HFF-Myc (cell line): ENCODE measurements around the gene ZBTB33.

Experiments used
- DNase-seq: peaks from one replicate; pipeline ENCODE4 v3.0.0-alpha.2; 2011; ENCODE audit warnings: low read depth; ENCODE audit errors: extremely low read depth
- H3K4me3 ChIP-seq: replicated peaks from 2 replicates; pipeline ENCODE4 v1.5.1; 2011; ENCODE audit warnings: low read depth, mild to moderate bottlenecking, control low read depth, low read length
- TF ChIP-seq, protein P1 (sequence below): IDR thresholded peaks from 2 replicates; pipeline ENCODE4 v1.5.1; 2012; ENCODE audit warnings: mild to moderate bottlenecking, low read depth, low read length, control low read depth; ENCODE audit errors: missing control alignments

The ZBTB33 gene

GRCh38 chrX:120274958-120275357 is 24.3 kb downstream of the ZBTB33 start:
- no peak for DNase-seq
- TF ChIP-seq, protein P1, sequence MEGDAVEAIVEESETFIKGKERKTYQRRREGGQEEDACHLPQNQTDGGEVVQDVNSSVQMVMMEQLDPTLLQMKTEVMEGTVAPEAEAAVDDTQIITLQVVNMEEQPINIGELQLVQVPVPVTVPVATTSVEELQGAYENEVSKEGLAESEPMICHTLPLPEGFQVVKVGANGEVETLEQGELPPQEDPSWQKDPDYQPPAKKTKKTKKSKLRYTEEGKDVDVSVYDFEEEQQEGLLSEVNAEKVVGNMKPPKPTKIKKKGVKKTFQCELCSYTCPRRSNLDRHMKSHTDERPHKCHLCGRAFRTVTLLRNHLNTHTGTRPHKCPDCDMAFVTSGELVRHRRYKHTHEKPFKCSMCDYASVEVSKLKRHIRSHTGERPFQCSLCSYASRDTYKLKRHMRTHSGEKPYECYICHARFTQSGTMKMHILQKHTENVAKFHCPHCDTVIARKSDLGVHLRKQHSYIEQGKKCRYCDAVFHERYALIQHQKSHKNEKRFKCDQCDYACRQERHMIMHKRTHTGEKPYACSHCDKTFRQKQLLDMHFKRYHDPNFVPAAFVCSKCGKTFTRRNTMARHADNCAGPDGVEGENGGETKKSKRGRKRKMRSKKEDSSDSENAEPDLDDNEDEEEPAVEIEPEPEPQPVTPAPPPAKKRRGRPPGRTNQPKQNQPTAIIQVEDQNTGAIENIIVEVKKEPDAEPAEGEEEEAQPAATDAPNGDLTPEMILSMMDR: no peak

GRCh38 chrX:120281021-120281624 is 30.5 kb downstream of the ZBTB33 start:
- TF ChIP-seq, protein P1: no peak
- no peak overlapping the region for H3K4me3 ChIP-seq
- DNase-seq: no peak

More at GRCh38 chrX:120274958-120275357, 24.3 kb downstream of the ZBTB33 start:
- H3K4me3 ChIP-seq: no peak overlapping the region

DNA sequence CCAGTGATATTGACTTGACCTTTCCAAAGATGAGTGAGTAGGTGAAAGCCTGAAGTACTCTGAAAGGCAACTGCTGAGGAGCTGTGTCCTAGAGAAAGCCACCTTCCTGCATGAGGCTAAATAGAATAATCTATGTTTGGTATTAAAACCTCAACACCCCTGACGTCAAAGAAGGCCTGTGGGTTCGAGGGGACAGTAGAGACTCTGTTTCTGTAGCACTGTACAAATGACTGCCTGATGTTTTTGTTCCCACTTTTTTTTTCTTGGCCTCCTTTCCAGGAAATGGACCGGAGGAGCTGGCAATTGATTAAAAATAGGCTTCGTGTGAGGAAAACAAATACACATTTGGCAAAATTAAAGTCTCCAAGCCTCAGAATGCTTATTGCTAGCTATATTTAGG is 31.1 kb downstream of the ZBTB33 start:
- no peak overlapping the region for H3K4me3 ChIP-seq
- DNase-seq: no peak
- TF ChIP-seq, protein P1: no peak

GRCh38 chrX:120282697-120283096 is 32.1 kb downstream of the ZBTB33 start:
- no peak for DNase-seq
- TF ChIP-seq, protein P1: no peak
- H3K4me3 ChIP-seq: no peak overlapping the region

DNA sequence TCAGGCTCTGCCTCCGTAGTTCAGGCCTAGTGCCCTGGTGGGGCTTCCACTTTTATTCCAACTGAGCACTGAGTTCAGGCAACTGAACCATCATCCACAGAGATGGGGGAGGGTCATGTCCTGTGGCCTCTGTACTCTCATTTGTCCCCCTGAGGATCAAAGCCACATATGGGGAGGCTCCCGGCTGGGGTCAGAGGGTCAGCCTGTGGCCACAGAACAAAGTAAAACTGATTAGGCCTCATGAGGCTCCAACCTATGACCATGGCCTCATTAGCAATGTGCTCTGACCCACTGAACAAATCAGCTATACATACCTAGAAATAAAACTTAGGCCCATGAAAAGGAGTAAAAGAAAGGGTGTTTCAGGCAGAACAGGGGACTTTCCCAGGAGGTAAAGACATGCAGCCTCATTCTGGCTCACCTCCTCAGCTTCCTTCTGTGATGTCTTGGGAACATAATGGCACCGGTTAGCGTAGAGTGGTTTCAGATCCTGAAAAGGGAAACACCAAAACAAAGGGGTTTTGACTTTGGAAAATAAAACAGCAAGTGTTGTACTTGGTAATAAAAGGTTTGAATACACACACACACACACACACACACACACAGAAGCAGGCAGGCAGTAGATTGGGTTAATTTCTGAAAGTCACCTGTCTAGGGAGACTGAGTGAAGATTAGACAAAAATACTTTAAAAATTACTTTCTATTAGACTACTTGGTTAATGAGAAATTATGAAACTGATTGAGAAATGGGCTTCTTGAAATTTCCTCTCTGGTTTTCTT is 36.3 kb downstream of the ZBTB33 start:
- no peak overlapping the region for H3K4me3 ChIP-seq
- no peak for DNase-seq
- TF ChIP-seq, protein P1: no peak

GRCh38 chrX:120287513-120288112 is 37.0 kb downstream of the ZBTB33 start:
- no peak for DNase-seq
- H3K4me3 ChIP-seq: no peak overlapping the region
- TF ChIP-seq, protein P1: no peak
